ENCODE results near the gene PTBP2. TPM values are rescaled to one million over a fixed set of nuclear protein-coding genes. Genes with fewer than 3 reads are reported as not detected.

PTBP2 gene
- polyA plus RNA-seq, 1 experiment: 5.7 TPM

DNA sequence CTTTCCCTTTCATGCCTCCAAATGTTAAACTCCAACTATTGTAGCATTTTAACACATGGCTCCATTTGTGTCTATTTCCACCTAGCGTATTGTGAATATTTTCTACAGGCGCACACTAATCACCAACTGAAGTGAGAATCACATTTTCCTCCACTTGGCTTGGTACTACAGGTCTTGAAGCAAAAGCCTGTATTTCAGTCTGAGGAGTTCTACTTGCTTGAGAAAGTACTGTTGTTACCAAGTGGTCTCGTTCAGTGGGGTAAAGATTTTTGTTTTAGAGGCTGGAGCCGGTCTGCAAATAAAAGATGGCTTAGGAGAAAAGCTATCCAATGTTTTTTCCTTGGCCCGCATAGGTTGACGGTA lies 550 bp upstream of the PTBP2 start:
- Histone ChIP-seq H3K36me3 (ENCODE audit: control insufficient read depth, insufficient read depth, low read length) (peaks cover 2% of the 10 kb centered on the region; the same call in 1 of the 2 replicates), H3K4me3 (ENCODE audit: low read depth, low read length) (peak overlapping the region; percentile 85), H3K27me3 (ENCODE audit: control insufficient read depth, insufficient read depth, low read length) (no peaks in the 10 kb centered on the region)
- DNase-seq (ENCODE audit: low read depth): peak; percentile 4
- TF ChIP-seq, protein P1, sequence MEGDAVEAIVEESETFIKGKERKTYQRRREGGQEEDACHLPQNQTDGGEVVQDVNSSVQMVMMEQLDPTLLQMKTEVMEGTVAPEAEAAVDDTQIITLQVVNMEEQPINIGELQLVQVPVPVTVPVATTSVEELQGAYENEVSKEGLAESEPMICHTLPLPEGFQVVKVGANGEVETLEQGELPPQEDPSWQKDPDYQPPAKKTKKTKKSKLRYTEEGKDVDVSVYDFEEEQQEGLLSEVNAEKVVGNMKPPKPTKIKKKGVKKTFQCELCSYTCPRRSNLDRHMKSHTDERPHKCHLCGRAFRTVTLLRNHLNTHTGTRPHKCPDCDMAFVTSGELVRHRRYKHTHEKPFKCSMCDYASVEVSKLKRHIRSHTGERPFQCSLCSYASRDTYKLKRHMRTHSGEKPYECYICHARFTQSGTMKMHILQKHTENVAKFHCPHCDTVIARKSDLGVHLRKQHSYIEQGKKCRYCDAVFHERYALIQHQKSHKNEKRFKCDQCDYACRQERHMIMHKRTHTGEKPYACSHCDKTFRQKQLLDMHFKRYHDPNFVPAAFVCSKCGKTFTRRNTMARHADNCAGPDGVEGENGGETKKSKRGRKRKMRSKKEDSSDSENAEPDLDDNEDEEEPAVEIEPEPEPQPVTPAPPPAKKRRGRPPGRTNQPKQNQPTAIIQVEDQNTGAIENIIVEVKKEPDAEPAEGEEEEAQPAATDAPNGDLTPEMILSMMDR (IDR thresholded peaks at IDR 0.05; ENCODE audit: insufficient read depth, low read depth, low read length): no peak
- ChIA-PET CTCF (no interaction called here), POLR2A (no interaction called here)

DNA sequence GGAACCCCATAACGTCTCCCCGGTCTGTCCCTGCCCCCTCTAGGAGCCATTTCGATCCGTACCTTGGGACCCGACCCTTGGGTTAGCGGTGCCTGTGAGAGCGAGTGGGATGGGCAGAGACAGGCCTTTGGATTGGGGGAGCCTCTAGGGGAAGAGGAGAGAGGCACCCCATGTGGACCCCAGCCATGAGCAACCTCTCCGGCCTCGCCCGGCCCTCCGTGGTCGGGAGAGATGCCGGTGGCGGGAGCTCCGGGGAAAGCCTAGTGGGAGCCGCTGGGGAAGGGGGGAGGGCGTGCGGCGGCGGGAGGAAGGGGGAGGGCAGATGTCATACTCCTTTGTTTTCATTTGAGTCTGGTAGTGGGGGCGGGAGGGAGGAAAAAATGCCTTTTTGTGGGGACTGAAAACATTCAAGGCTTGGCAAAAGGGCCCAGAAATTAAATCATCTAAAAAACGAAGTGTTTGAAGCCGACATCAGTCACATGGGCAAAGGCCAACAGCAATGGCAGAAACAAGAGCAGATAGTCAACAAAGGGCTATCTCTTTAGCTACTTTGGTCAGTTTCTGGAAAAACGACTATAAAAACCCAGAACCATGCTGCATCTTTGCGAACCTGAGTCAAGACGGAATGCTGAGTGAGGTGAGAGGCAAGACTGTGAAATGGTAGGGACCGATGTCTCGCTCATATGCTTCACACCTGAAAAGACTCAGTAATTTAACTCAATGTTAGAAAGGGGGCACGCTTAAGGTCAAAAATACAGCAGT lies 758 bp downstream of the PTBP2 start:
- Histone ChIP-seq H3K4me3 (ENCODE audit: low read depth, low read length) (peak overlapping the region; percentile 85), H3K27me3 (ENCODE audit: control insufficient read depth, insufficient read depth, low read length) (no peaks in the 10 kb centered on the region), H3K36me3 (ENCODE audit: control insufficient read depth, insufficient read depth, low read length) (peaks cover 2% of the 10 kb centered on the region; the same call in 1 of the 2 replicates)
- DNase-seq (ENCODE audit: low read depth): peak; percentile 11
- ChIA-PET POLR2A (interaction anchor here (0.6 kb wide), 1 partner anchor 1092 kb away, joined by 3 read pairs; no protein-coding TSS in a partner anchor), CTCF (interaction anchor here (0.7 to 1.0 kb wide), 2 partner anchors 295 to 1745 kb away, joined by 3 read pairs; no protein-coding TSS in a partner anchor)
- TF ChIP-seq, protein P1 (IDR thresholded peaks at IDR 0.05; ENCODE audit: insufficient read depth, low read depth, low read length): no peak

DNA sequence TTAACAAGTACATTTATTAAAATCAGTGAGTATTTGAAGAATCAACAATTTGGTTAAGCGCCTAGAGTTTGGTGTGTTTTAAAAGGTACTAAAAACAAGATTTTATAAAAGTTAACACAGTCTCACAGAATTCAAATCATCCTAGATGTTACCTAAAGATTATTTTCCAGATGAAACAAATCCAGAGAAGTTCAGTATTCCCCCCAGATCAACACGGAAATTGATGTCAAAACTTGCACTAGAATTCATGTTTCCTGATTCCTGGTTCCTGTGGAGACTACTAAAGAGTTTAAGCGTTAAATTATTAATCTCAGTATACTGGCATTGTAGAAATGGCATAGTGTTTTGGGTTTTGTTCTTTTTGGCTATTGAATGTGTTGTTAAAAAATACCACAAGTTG lies 1.4 kb downstream of the PTBP2 start:
- ChIA-PET POLR2A (no interaction called here), CTCF (interaction anchor here (0.7 to 1.0 kb wide), 2 partner anchors 14 to 296 kb away, joined by 3 read pairs; no protein-coding TSS in a partner anchor)
- DNase-seq (ENCODE audit: low read depth): no peak
- H3K36me3 ChIP-seq (ENCODE audit: control insufficient read depth, insufficient read depth, low read length): peaks cover 2% of the 10 kb centered on the region; the same call in 1 of the 2 replicates
- H3K27me3 ChIP-seq (ENCODE audit: control insufficient read depth, insufficient read depth, low read length): no peaks in the 10 kb centered on the region
- TF ChIP-seq, protein P1 (IDR thresholded peaks at IDR 0.05; ENCODE audit: insufficient read depth, low read depth, low read length): no peak
- peak overlapping the region; percentile 85 for H3K4me3 ChIP-seq (ENCODE audit: low read depth, low read length)

DNA sequence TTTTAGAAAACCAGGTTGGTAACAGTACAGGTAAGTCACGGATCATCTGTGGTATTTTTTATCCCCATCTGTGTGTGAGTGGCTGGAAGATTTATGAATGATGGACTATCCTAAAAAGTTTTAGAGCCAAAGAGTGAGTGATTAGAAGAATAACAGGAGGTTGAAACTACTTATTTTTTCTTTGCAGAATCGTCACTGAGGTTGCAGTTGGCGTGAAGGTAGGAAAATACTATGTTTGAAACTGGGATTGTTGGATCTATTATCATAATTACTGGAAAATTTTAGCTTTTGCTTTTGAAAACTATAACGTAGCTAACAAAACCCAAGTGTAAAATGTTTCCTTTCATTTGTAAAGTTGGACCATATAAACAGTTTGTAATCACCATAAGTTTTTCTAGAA lies 1.8 kb downstream of the PTBP2 start:
- H3K36me3 ChIP-seq (ENCODE audit: control insufficient read depth, insufficient read depth, low read length): peaks cover 2% of the 10 kb centered on the region; the same call in 1 of the 2 replicates
- no peaks in the 10 kb centered on the region for H3K27me3 ChIP-seq (ENCODE audit: control insufficient read depth, insufficient read depth, low read length)
- ChIA-PET CTCF (interaction anchor here (1.0 kb wide), 1 partner anchor 14 kb away, joined by 3 read pairs; no protein-coding TSS in a partner anchor), POLR2A (no interaction called here)
- no peak for DNase-seq (ENCODE audit: low read depth)
- TF ChIP-seq, protein P1 (IDR thresholded peaks at IDR 0.05; ENCODE audit: insufficient read depth, low read depth, low read length): no peak
- peak overlapping the region; percentile 85 for H3K4me3 ChIP-seq (ENCODE audit: low read depth, low read length)

DNA sequence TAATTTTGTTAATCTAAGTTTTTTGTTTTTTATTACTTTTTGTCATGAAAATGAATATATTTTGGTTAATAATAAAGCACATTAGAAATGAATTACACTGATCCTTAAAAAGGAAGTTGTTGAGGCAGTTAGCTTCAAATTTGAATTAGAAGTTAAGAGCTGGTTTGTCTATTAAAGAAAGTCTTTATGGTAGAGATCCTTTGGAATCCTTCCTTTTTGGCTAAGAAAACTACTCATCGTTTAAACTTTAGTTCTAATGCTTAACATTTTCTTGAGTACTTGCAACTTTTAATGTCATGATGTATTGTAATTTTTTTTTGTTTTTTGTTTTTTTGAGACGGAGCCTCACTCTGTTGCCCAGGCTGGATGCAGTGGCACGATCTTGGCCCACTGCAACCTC lies 2.4 kb downstream of the PTBP2 start:
- ChIA-PET POLR2A (interaction anchor here (0.6 kb wide), 1 partner anchor 12 kb away, joined by 3 read pairs; no protein-coding TSS in a partner anchor), CTCF (interaction anchor here (1.0 kb wide), 1 partner anchor 13 kb away, joined by 3 read pairs; no protein-coding TSS in a partner anchor)
- Histone ChIP-seq H3K4me3 (ENCODE audit: low read depth, low read length) (no peak overlapping the region), H3K36me3 (ENCODE audit: control insufficient read depth, insufficient read depth, low read length) (peaks cover 2% of the 10 kb centered on the region; the same call in 1 of the 2 replicates), H3K27me3 (ENCODE audit: control insufficient read depth, insufficient read depth, low read length) (no peaks in the 10 kb centered on the region)
- TF ChIP-seq, protein P1 (IDR thresholded peaks at IDR 0.05; ENCODE audit: insufficient read depth, low read depth, low read length): no peak
- no peak for DNase-seq (ENCODE audit: low read depth)
